Measurements from ENCODE around the gene TRPM3. TPM values are rescaled to one million over a fixed set of nuclear protein-coding genes. Genes with fewer than 3 reads are reported as not detected.
A peak's percentile ranks its signal among the peaks of the same experiment; 100 is the strongest.

The TRPM3 gene
- total RNA-seq, 1 donor, result under 0.01 TPM

DNA sequence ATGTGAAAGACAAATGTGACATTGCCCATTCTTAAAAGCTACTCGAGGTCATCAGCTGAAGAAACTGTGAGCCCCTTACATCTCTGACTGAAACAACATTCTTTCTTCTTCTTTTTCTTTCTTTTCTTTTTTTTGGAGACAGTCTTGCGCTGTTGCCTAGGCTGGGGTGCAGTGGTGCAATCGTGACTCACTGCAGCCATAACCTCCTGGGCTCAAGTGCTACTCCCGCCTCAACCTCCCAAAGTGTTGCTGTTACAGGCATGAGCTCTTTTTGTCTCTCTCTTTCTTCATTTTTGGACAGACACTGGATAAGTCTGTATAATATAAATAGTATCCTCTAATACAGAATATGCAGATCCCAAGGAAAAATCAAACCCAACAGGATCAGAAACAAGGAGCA lies 443.3 kb downstream of the TRPM3 start:
- peak; percentile 37 for DNase-seq (ENCODE audit: low read depth)
- TF ChIP-seq, protein P1, sequence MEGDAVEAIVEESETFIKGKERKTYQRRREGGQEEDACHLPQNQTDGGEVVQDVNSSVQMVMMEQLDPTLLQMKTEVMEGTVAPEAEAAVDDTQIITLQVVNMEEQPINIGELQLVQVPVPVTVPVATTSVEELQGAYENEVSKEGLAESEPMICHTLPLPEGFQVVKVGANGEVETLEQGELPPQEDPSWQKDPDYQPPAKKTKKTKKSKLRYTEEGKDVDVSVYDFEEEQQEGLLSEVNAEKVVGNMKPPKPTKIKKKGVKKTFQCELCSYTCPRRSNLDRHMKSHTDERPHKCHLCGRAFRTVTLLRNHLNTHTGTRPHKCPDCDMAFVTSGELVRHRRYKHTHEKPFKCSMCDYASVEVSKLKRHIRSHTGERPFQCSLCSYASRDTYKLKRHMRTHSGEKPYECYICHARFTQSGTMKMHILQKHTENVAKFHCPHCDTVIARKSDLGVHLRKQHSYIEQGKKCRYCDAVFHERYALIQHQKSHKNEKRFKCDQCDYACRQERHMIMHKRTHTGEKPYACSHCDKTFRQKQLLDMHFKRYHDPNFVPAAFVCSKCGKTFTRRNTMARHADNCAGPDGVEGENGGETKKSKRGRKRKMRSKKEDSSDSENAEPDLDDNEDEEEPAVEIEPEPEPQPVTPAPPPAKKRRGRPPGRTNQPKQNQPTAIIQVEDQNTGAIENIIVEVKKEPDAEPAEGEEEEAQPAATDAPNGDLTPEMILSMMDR (IDR thresholded peaks at IDR 0.05; ENCODE audit: insufficient read depth, low read depth, low read length), result no peak
- no peak overlapping the region for H3K4me3 ChIP-seq (ENCODE audit: low read depth, low read length)

DNA sequence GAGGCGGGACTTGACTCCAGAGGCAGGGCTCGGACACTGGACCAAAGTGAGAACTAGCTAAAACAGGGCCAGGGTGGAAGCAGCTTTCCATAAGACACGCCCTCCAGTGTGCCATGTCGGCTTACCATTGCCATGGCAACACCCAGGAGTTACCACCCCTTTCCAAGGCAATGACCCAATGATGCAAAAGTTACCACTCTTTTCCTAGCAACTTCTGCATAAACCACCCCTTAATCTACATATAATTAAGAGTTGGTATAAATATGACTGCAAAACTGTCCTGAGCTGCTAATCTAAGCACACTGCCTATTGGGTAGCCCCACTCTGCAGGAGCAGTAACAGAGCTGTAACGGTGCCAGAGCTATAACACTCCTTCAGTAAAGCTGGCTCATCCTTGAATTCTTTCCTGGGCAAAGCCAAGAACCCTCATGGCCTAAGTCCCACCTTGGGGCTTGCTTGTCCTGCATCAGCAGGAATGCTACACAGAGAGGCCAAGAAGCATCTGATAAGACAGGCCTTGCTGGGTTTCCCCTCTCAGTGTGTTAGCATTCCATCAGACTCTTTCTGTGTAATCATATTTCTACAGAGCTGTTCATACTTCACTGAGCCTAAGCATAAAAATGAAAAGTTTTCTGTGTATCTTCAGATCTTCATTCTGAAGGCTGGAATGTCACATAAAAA lies 444.2 kb downstream of the TRPM3 start:
- no peak overlapping the region for H3K4me3 ChIP-seq (ENCODE audit: low read depth, low read length)
- peak; percentile 23 for DNase-seq (ENCODE audit: low read depth)
- TF ChIP-seq, protein P1 (IDR thresholded peaks at IDR 0.05; ENCODE audit: insufficient read depth, low read depth, low read length), result no peak

DNA sequence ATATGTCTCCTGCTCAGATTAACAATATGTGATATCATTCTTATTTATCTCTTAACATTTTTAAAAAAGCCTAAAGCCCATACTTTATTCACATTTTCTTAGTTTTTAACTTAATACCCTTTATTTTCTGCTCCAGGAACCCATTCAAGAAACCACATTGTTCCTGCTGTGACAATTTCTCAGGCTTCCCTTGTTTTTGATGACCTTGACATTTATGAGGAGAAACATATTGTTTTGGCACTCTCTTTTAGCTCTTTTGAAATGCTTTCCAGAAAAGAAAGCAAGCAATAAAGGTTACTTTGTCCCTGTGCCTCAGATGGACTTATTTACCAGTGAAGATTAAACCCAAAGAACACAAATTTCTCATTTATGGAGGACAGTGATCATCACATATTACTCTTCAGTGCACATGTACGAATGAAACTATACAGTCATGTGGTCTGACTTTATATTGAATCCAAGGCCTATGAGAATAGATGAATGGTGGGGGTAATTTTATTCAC lies 445.5 kb downstream of the TRPM3 start:
- TF ChIP-seq, protein P1 (IDR thresholded peaks at IDR 0.05; ENCODE audit: insufficient read depth, low read depth, low read length), result no peak
- peak; percentile 24 for DNase-seq (ENCODE audit: low read depth)
- no peak overlapping the region for H3K4me3 ChIP-seq (ENCODE audit: low read depth, low read length)

DNA sequence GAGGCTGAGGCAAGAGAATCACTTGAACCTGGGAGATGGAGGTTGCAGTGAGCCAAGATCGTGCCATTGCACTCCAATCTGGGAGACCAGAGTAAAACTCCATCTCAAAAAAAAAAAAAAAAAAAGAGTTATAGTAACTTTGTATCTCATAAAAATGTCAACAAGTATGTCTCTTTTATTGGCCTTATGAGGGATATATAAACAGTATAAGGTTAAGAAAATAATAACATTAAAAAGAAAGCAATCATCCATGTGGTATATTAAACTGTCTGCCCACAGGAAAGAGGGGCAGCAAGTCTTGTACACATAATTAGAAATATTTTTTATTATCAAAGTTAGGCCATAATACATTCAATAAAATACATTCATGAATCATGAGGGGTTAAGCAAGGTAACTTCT lies 447.6 kb downstream of the TRPM3 start:
- TF ChIP-seq, protein P1 (IDR thresholded peaks at IDR 0.05; ENCODE audit: insufficient read depth, low read depth, low read length), result no peak
- no peak overlapping the region for H3K4me3 ChIP-seq (ENCODE audit: low read depth, low read length)
- no peak for DNase-seq (ENCODE audit: low read depth)

DNA sequence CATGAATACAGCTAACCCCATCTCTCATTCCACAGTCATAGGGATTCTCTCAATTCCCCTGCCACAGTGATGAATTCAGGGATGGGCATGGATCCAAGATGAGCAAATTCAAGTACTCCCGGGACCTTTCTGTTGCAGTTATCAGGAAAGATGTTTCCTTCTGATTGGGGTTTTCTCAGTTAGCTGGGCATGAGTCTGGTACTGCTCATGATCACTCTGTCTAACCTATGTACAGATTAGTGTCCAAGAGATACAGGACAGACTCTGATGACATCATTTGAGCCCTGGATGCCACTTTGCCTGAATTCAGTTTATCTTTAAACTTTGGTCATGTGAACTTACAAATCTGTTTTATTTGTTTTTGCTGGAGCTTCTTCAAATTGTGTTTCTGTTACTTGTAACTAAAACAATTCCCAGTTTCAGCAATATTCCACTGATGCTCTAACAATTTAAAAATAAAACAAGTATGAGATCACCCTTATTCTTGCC lies 449.2 kb downstream of the TRPM3 start:
- no peak for DNase-seq (ENCODE audit: low read depth)
- H3K4me3 ChIP-seq (ENCODE audit: low read depth, low read length), result no peak overlapping the region
- TF ChIP-seq, protein P1 (IDR thresholded peaks at IDR 0.05; ENCODE audit: insufficient read depth, low read depth, low read length), result no peak

DNA sequence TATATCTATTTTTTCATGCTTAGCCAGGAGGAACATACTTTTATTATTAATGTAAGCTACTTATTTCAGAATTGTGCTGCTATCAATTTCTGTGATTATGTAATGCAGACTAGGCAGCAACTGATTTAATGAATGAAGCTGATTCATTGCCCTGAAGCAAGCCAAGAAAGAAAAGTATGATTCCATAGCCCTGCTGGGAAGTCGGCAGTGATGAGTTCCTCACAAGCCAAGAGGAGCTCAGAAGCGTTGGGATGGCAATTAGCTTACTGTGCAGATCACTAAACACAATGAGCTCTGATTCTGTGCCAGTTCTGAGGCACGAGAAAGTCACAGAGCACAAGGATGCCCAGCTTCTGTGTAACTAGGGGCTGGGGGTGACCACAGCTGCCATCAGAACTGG lies 452.7 kb downstream of the TRPM3 start:
- no peak overlapping the region for H3K4me3 ChIP-seq (ENCODE audit: low read depth, low read length)
- DNase-seq (ENCODE audit: low read depth), result no peak
- TF ChIP-seq, protein P1 (IDR thresholded peaks at IDR 0.05; ENCODE audit: insufficient read depth, low read depth, low read length), result no peak

Measured in fibroblast of villous mesenchyme (primary cell).